ENCODE results near the gene TPP1.

Gene TPP1

GRCh38 chr11:6619004-6619745 is at the start of gene TPP1:
Gene TPP1 (minus strand): TSS chr11:6619422. CDS start chr11:6619400, 22 bp downstream.
- FAIRE-seq: peak; percentile 97

GRCh38 chr11:6667733-6668374 is 48.6 kb upstream of the TPP1 start:
- peak; percentile 59 for FAIRE-seq

- FAIRE-seq: no peak
Observed at GRCh38 chr11:6666302-6667183, 47.3 kb upstream of the TPP1 start.

GRCh38 chr11:6664551-6664950 is 45.3 kb upstream of the TPP1 start:
- FAIRE-seq: no peak

- no peak for FAIRE-seq
Observed at GRCh38 chr11:6663794-6664469, 44.7 kb upstream of the TPP1 start.

GRCh38 chr11:6660712-6661111 is 41.5 kb upstream of the TPP1 start:
- FAIRE-seq: no peak

GRCh38 chr11:6658647-6659046 is 39.4 kb upstream of the TPP1 start:
- FAIRE-seq: no peak

GRCh38 chr11:6657346-6657745 is 38.1 kb upstream of the TPP1 start:
- no peak for FAIRE-seq

- FAIRE-seq: no peak
Observed at GRCh38 chr11:6656936-6657335, 37.7 kb upstream of the TPP1 start.

- FAIRE-seq: no peak
Observed at GRCh38 chr11:6656584-6656915, 37.3 kb upstream of the TPP1 start.

- no peak for FAIRE-seq
Observed at GRCh38 chr11:6655790-6656583, 36.8 kb upstream of the TPP1 start, which contains the start of gene DCHS1. Gene DCHS1 (minus strand): TSS chr11:6655809. CDS start chr11:6641613, 14,196 bp downstream.

- no peak for FAIRE-seq
Observed at GRCh38 chr11:6655020-6655789, 36.0 kb upstream of the TPP1 start.

- no peak for FAIRE-seq
Observed at GRCh38 chr11:6654281-6655019, 35.2 kb upstream of the TPP1 start.

GRCh38 chr11:6653656-6654055 is 34.4 kb upstream of the TPP1 start:
- no peak for FAIRE-seq

- no peak for FAIRE-seq
Observed at GRCh38 chr11:6653097-6653496, 33.9 kb upstream of the TPP1 start.

- FAIRE-seq: no peak
Observed at GRCh38 chr11:6652182-6652581, 33.0 kb upstream of the TPP1 start.

- FAIRE-seq: no peak
Observed at GRCh38 chr11:6650980-6651379, 31.8 kb upstream of the TPP1 start.

- FAIRE-seq: no peak
Observed at GRCh38 chr11:6650104-6650503, 30.9 kb upstream of the TPP1 start.

GRCh38 chr11:6648501-6648900 is 29.3 kb upstream of the TPP1 start:
- FAIRE-seq: no peak

- no peak for FAIRE-seq
Observed at GRCh38 chr11:6647836-6648235, 28.6 kb upstream of the TPP1 start.

Measured in G401.6 (cell line).